HG02943 (cell line): Measurements from ENCODE around the gene VSIG8.

Source experiments
- ATAC-seq: cut with Tn5 transposase; IDR thresholded peaks from one replicate; pipeline ENCODE4 v1.9.1; 2021; ENCODE audit warnings: mild to moderate bottlenecking, low read depth, moderate library complexity; ENCODE audit not compliant: unreplicated experiment

VSIG8 gene

DNA sequence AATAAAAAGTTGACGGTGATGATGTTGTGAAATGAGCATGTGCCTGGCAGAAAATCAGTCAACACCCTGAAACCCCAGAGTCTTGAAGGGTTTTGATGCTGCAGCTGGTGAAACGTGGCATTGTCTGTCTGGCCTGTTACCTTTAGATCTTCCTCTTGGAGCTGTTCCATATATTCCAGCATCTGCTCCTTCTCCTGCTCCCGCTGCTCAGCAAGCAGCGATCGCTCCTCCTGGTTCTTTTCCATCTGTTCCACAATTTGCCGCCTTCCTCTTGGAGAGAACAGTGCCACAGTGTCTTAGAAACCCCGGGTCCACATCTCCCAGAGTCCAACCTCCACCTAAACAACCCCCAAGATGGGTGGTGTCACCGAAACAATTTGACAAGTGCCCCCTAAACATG, 21.8 kb upstream of the VSIG8 start:
- ATAC-seq, result no peak

DNA sequence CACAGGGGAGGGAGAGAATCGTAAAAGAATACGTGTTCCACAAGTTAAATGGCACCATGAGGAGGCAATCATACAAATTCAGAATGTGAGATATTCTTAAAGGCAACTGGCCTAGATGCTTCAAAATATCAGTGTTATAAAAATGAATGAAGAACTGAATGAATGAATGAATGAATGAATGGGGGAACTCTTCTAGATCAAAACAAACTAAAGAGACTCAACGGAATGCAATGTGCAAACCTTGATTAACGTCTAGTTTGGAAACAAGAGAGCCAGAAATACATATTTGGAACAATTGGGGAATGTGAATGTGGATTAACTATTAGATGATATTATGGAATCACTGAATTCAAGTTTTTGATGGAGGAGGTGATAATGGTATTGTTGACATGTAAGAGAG, 20.7 kb upstream of the VSIG8 start:
- no peak for ATAC-seq

DNA sequence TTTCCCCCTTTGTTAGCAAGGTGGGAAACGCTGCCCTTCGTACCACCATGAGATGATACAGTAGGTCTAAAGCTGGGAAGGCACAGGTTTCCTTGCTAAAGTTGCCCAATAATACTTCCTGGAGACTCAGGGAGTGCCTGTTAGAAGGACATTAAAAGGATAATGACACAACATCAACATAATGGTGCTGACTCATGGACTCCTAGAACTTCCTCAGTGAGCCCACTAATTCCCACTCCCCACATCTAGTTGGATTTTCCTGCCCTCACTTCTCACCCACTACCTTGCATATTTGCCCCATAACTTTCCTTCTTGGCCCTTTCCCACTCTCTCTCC, 20.0 kb upstream of the VSIG8 start:
- no peak for ATAC-seq

DNA sequence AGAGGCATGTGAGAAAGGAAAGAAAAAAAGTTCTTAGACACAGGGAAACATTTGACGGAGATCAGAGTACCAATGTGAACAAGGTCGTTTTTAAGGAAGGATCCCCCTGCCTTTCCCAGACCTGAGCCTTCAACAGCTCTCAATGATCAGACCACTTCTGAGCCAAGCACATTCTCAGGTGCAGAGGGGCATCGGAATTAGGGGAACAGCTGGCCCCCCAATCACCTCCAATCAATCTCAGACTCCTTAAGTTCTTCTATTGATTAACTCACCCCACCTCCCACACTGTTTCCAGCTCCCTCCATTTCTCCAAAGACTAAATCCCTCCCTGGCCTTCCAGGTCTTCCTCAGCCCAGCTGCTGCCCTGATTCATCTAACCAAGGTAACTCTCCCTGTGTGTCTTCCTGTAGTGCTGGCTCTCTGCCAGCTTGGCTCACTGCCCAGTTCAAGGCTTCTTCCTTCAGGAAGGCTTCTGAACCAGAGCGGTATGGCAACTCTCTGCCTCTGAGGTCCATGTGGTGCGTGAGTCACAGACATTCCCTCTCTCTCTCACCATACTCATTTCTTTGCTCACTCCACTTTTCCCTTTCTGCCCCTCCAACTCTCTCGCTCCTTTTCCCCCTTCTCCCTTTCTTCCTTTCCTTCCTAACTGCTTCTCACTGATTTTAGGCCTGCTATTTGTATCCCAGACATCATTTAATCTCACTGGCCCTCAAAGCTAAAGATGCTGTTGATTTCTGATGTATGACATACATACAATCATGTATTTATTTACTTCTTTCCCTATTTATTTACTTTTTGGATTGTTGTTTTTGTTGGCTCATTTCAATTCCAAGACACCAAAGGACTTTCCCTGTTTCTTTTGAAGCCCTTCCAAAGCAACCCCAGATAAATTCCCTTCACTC, 19.4 kb upstream of the VSIG8 start:
- ATAC-seq, result no peak

DNA sequence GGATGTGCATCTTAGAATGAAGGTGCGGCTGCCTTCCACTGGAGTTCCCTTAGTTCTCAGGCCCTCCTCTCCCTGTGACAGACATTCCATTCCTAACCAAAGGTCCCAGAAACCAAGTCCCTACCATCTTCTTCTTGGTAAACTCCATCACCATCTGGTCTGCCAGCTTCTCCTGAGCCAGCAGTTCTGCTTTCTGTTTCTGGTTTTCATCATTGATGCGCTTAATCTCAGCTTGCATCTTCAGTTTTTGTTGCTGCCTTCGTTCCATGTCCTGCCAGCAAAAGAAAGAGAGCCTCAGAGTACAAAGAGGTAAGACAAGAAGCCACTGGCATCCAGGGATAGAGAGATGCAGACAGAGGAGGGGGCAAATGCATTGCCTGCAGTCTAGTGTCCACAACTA, 18.0 kb upstream of the VSIG8 start:
- ATAC-seq, result no peak

DNA sequence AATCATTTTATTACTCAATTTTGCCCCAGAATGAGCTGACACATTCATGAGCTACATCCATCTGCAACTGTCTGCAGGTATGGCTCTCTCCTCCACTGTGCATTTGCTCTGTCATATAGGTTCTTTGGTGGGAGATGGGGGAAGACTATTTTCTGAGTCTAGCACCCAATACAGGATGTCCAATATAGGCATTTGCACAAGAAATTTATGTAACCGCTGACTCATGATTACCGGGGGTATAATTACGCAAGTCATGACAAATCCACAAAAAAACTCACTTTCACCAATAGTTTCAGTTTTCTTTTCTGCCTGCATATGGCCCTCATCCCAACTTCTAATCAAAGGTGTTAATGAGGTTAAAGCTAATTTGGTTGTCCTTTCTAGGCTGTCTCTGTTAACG, 17.5 kb upstream of the VSIG8 start:
- no peak for ATAC-seq

DNA sequence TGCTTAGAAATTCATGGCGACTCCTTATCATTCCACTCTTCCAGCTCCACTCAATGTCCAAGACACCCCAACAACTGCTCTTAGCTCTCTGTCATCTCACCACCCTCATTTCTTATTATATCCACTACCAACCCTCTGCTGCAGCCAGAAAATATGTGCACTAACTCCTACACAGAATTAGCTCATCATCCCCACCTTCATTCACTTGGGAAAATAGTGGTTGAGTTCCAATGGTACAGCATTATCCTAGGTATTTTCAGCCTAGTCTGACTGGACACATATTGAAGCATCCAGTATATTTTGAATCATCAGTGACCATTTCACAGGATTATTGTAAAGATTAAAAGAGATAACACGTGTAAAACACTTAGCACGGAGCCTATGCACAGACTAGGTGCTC, 16.7 kb upstream of the VSIG8 start:
- ATAC-seq, result no peak

DNA sequence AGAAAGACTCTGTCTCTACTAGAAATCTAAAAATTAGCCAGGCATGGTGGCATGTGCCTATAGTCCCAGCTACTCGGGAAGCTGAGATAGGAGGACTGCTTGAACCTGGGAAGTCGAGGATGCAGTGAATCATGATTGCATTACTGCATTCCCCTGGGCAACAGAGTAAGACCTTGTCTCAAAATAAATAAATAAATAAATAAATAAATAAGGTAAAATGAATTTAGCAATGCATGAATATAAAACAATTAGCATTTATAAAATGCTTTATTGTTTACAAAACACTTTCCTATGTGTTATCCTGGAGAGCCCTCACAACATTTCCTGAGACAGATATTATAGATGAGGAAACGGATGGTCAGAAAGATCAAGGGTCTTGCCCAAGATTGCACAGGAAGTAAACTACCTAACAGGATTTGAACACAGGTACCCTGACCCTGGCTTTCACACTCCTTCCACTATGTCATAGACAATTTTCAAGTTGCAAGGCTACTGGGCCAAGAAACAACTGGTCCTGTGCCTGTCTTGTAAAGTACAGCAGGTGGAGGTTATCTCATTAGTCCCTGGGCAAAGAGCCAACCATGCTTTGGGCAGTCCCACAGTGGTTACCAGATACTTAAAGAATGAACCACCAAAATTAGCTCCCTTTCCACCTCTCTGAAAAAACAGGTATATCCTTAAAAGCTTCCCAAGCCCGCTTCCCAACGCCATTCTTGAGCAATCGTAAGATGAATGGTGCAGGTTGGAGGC, 15.4 kb upstream of the VSIG8 start:
- ATAC-seq, result no peak

DNA sequence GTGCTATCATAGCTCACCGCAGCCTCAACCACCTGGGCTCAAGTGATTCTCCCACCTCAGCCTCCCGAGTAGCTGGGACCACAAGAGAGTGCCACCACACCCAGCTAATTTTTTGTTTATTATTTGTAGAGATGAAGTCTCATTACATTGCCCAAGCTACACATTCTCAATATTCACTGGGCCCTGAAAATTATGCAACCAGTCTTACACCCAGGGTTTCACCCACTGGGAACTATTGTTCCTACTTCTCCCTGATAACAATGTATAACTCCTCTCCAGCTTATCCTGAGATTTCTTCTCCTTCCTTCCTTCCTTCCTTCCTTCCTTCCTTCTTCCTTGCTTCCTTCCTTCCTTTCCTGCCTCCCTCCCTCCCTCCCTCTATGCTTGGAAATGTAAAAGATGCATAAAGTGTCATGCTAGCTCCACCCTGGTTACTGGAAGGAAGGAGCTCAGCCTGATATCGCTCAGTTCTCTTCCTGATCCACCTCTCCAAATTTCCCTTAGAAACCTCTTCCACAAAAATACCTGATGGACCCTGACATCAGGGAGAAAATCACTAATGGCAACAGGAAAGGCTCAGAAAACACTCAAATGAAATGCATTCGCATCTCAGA, 11.2 kb upstream of the VSIG8 start:
- ATAC-seq, result no peak

DNA sequence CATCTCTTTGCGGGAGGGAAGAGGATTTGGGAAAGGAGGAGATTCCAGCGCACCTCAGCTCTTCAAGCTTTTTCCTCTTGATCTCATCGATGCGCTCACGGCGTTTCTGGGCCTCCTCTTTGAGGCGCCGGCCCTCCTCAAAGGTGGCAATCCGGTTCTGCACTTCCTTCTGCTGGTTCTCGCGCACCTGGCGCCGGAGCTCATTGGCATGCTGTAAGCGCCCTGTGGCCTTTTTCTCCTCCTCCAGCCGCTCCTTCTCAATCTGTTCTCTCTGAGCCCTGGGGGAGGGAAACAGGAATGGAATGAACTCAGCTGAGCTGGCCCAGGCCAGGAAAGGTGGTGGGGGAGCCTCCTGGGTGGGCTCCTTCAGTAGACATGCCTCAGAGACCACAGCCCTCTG, 10.4 kb upstream of the VSIG8 start:
- no peak for ATAC-seq

DNA sequence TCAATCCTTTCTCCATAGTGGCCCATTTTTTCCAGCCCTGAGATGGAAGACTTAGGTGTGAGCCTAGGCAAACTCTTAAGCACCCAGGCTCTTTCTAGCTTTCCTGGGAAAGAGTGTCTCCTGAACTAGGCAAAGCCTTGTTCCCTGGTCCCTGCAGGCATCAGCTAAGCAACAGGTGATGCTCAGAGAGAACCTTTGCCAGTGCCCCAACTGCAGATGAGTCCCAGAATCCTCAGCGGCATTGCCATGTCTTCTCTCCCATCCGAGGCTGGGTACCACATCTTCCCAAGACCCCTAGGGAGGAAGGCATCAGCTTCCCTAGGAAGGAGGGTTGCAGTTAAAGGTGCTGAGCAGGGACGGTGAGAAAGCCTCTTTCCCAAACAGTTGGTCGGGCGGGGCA, 8.2 kb upstream of the VSIG8 start:
- ATAC-seq, result no peak

DNA sequence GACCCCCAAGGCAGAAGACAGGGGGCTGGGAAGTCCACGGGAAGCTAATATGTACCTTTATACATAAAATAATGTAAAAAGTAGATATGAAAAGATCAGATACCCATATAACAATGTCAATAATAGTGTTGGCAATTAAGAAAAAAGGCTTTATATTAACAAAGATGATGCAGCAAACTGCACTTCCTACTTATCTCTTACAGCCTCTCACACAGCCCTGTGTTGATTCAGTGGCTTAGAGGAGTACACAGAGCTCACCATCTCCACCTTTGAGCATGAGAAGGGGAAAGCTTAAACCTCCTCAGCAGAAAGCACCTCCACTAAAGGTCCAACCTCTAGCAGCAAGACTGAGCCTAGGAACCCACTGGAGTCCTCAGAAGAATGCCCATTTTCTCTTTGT, 7.2 kb upstream of the VSIG8 start:
- ATAC-seq, result no peak

DNA sequence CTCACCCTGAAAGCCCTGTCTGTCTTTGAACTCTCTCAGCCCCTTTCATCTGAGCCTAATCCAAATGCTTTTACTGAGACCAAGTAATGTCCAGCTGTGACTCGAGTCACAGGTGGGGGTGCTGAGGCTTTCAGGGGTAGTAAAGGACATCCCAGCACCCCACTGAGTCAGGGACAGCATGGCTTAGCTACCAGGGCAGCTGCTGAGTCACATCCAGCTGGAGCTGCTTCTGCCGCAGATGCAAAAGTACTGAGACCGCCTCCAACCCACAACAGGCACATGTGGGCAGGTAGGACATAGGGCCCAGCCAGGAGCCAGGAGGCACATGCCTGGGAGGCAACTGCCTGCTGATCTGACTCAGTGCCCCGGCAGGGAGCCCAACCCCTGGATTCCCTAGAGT, 6.7 kb upstream of the VSIG8 start:
- no peak for ATAC-seq

DNA sequence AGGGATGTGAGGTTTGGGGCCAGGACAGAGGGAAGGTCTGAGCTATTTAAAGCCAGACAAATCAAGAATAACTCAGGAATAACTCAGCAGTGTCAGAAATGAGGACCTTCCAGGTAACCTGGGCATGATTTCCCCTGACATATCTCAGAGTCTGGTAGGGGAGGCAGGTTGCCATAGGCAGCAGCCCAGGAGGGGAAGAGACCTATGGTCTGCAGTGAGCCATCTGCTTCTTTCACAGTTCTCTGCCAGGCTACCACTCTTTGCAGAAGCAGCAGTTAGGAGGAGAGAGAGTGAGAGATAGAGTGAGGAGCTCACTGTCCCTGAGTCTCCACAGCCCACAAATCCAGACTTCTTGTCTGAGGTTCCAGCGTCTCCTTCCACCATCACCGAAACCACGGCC, 6.3 kb upstream of the VSIG8 start:
- ATAC-seq, result no peak

DNA sequence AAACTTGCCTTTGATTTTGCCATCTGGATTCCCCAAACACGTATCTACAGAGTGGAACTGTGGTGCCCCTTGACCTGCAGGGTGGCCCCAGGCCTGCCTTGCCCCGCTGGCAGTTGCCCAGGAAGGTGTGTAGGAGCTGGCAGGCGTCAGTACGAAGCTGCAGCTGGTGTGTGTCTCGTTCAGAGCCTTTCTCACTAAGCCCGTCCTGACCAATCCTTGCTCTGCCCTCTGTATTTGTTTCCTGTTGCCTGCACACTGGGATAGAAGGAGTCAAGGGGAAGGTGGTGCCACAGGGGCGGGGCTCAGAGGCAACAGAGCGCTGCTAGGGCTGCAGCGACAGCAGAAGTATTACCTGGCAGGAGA, 5.2 kb upstream of the VSIG8 start:
- ATAC-seq, result no peak

DNA sequence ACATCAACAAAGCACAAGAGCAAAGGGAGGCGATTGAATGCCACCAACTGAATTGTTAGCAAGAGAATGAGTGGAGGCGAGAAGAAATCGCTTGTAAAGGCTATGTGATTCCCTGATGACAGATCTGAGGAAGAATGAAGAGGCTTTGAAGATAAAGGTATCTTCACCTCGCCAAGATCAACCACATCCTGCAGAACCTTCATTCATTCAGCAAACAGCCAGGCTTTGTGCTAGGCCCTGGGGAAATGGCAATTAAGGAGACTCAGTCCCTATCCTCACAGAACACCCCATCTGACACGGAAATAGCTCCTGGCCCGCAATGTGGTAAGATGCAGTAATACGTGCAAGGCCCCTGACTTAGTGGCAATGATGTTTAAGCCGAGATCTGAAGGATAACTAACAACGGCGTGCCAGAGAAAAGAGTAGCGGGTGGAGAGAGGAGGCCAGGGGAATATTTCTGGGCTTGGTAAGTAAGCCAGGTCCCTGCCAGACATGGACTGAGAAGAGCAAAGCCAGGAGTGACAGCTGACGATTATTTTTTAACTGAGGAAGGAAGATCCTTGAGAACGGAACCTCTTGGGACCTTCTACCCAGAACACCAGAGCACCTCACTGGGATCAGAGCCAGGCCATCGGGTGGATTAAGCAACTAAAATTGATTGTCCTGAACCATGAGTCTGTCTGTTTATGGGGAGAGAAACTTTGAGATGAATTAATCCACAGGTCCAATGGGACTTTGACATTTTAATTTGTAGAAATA, 4.6 kb upstream of the VSIG8 start:
- ATAC-seq, result no peak

DNA sequence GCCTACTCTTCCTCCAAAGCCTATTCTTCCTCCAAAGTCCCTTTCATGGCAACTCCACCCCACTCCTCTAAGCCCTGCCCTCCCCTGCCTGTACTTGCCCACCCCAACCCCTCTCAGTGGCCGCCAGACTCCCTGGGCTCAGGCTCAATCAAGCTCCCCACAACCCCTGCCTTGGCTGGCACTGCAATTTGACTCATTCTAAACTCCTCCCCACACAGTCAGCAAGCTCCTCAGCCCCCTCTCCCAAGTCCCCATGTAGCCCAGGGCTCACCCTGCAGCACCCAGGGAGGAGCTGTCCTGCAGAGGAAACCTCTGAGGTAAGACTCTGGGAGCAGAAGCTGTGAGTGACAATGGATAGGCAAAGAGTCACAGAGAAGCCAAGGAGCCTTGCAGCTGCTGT, 3.6 kb upstream of the VSIG8 start:
- no peak for ATAC-seq

DNA sequence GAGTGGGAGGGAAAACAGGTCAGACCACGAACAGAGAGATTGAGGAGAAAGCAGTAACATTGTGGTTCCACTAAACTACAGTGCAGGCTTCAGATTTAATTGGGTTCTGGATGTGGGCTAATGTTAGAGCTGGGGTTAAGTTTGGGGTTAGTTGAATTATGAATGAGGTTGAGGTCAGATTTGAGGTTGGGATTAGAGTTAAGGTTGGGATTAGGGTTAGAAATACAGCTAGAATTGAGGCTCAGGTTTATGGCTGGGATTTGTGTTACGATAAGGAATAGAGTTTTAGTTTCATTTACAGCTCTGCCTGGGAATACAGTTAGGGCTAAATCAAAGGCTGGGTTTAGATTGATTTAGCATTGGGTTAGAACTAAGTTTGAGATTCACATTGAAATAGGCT, 1.8 kb upstream of the VSIG8 start:
- ATAC-seq, result no peak

DNA sequence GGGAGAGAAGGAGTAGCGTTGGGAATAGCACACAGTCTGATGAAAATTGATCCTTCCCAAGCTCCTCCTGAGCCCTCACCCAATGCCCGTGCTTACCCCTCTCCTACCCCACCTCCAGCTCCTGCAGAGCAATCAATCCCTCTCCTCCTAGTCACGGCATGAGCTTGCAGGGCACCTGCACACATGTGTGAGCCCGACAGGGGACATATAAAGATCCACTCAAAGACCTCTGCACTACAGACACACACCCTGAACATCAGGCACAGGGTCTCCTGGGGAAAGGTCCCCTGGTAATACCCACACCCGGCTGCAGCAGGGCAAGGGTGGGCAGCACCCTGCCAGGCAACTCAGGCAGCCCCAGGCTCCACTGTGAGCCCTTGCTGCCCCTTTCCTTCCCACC, 426 bp downstream of the VSIG8 start:
- ATAC-seq, result no peak

DNA sequence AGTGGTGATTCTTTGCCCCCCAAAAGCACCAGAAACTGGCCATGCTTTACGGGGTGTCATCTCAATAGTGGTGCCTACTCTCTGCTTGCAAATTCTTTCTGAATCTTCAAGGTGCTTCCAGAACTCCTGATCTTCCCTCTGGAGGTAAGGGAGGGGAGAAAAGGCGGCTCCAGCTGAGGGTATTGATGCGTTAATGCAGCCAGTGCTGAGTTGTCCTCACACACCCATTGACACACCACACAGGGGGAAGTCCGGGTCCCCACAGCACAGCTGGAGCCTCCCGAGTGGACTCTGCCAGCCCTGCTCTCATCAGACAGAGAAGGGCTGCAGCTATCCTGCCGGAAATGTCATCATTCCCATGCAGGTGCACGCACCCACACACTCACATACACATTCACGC, 1.2 kb downstream of the VSIG8 start:
- no peak for ATAC-seq

DNA sequence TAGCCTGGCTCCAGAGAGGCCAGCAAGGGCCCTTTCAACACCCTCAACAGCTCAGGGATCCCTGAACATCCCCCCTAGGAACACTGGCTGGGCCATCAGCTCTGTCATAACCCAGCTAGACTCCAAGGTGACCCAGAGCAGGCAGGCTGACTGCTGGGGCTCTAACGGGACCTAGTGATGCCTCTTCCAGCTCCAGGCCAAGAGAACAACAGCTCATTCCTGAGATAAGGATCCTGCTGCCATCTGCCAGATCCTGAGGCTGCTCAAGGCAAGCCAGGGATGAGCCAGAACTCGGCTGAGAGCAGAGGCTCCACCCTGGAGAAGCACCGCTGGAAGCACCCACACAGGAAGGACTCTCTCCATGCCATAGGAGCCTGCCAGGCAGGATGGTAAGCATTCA, 2.0 kb downstream of the VSIG8 start:
- ATAC-seq, result no peak
